ENCODE results near the gene TSR3. TPM values are rescaled to one million over a fixed set of nuclear protein-coding genes. Genes with fewer than 3 reads are reported as not detected.

The TSR3 gene
- total and polyA plus RNA-seq, 2 donors from 2014 or later: 44.8 to 95.4 TPM

DNA sequence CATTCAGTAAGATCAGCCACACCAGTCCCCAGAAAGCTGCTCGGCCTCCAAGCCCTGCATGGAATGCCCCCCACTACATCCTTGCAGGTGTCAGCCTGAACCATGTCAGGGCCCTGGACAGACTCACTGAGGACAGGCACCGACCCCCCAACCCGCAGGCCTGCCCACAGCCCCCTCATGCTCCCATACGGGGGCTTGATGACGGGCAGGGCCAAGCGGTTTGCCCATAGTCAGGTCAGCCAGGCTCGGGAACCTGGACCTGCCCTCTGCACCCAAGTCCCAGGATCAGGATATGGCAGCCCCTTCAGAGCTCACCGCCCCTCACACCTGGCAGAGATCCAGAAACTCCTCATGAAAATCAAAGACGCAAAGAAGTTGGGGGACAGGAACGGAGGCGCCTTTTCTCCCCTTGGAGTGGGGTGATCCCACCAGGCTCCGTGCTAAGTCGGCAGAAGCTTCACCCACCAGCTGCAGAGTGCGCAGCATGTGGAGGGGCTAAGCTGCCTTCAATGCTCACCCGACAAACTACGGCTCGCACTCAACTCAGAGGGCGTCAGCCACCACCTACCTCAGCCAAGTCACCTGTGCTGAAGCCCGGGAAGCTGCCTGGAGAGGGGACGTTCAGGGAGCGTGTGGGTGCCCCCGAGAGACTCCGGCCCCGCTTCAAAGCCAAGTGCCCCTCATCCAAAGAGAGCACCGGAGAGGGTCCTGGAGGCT, 26.6 kb upstream of the TSR3 start:
- Histone ChIP-seq H3K4me3 (ENCODE audit: low read length in 3 of 3) (no peak overlapping the region), H3K27me3 (ENCODE audit: control insufficient read depth, insufficient read depth, low read length) (no peaks in the 10 kb centered on the region), H3K4me1 (ENCODE audit: control insufficient read depth in 2 of 3, insufficient read depth in 2 of 3, low read depth in 1 of 3, low read length in 3 of 3) (peaks cover 0 to 11% (median 6%) of the 10 kb centered on the region in 3 donors), H3K9ac (ENCODE audit: low read length in 3 of 3) (peak overlapping the region in 1 of 3 donors; percentile 34), H3K27ac (ENCODE audit: low read depth in 2 of 2, low read length in 2 of 2) (peak overlapping the region in 1 of 2 donors; percentile 14), H3K36me3 (ENCODE audit: control insufficient read depth in 2 of 3, insufficient read depth in 3 of 3, low read length in 3 of 3) (peaks cover 0 to 2% (median 2%) of the 10 kb centered on the region in 3 donors), H3K9me3 (ENCODE audit: control insufficient read depth in 2 of 3, insufficient read depth in 1 of 3, low read length in 3 of 3) (no peaks in the 10 kb centered on the region)
- TF ChIP-seq, protein P1, sequence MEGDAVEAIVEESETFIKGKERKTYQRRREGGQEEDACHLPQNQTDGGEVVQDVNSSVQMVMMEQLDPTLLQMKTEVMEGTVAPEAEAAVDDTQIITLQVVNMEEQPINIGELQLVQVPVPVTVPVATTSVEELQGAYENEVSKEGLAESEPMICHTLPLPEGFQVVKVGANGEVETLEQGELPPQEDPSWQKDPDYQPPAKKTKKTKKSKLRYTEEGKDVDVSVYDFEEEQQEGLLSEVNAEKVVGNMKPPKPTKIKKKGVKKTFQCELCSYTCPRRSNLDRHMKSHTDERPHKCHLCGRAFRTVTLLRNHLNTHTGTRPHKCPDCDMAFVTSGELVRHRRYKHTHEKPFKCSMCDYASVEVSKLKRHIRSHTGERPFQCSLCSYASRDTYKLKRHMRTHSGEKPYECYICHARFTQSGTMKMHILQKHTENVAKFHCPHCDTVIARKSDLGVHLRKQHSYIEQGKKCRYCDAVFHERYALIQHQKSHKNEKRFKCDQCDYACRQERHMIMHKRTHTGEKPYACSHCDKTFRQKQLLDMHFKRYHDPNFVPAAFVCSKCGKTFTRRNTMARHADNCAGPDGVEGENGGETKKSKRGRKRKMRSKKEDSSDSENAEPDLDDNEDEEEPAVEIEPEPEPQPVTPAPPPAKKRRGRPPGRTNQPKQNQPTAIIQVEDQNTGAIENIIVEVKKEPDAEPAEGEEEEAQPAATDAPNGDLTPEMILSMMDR (IDR thresholded peaks at IDR 0.05; ENCODE audit: borderline replicate concordance, extremely low read depth, insufficient read depth): no peak
- intact Hi-C loops (cut with DNase I): no loop called here
- FAIRE-seq: no peak
- no peak for DNase-seq

DNA sequence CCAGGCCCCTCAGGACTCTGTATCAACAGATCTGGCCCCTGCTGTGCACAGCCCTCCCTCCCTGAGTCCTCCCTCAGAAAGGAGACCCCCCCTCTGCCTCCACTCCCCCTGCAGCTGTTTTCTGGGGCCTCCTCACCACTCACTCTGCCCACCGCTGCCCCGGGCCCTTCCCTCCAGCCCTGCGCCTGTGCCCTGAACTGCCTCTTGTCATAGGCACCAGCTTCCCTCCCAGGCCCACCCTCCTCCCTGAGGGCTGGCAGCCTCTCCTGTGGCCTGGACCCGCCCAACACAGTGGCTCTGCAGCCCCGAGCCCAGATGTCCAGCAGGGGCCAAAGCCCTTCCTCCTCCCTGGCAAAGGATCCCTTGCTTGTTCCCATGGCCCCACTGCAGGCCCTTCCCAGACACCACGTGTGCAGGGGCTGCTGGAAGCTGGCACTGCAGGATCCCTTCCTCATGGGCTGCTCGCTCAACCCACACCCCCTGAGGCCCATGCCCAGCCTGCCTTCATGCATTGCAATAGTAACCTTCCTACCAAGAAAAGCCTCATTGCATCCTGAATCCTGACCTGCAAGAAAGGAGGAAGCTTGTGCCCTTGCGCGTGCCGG, 25.8 kb upstream of the TSR3 start:
- H3K36me3 ChIP-seq (ENCODE audit: control insufficient read depth in 2 of 3, insufficient read depth in 3 of 3, low read length in 3 of 3): peaks cover 0 to 2% (median 2%) of the 10 kb centered on the region in 3 donors
- no peak overlapping the region for H3K27ac ChIP-seq (ENCODE audit: low read depth in 2 of 2, low read length in 2 of 2)
- H3K9ac ChIP-seq (ENCODE audit: low read length in 3 of 3): no peak overlapping the region
- no peak overlapping the region for H3K4me3 ChIP-seq (ENCODE audit: low read length in 3 of 3)
- H3K27me3 ChIP-seq (ENCODE audit: control insufficient read depth, insufficient read depth, low read length): no peaks in the 10 kb centered on the region
- no peaks in the 10 kb centered on the region for H3K9me3 ChIP-seq (ENCODE audit: control insufficient read depth in 2 of 3, insufficient read depth in 1 of 3, low read length in 3 of 3)
- intact Hi-C loops (cut with DNase I): no loop called here
- TF ChIP-seq, protein P1 (IDR thresholded peaks at IDR 0.05; ENCODE audit: borderline replicate concordance, extremely low read depth, insufficient read depth): no peak
- peaks cover 0 to 11% (median 6%) of the 10 kb centered on the region in 3 donors for H3K4me1 ChIP-seq (ENCODE audit: control insufficient read depth in 2 of 3, insufficient read depth in 2 of 3, low read depth in 1 of 3, low read length in 3 of 3)
- no peak for DNase-seq
- no peak for FAIRE-seq

DNA sequence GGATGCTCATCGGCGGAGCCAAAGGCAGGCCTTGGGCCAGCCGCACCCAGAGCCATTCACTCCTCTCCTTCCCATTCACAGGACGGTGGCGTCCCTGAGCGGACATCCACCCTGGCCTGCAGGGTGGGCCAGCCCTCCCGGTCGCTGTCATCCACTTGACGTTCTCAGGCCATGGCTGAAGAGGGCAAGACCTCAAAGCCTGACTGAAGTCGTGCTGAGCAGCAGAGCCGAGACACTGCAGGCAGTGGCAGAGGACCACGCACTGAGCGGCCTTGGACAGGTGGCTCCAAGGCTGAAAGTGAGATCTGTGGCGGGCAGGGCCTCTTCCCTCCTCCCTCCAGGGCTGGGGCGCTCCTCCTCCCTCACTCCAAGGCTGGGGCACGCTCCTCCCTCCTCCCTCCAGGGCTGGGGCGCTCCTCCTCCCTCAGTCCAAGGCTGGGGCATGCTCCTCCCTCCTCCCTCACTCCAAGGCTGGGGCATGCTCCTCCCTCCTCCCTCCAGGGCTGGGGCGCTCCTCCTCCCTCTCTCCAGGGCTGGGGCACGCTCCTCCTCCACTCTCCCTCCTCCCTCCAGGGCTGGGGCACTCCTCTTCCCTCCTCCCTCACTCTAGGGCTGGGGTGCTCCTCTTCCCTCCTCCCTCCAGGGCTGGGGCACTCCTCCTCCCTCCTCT, 24.2 kb upstream of the TSR3 start:
- DNase-seq (no peak), FAIRE-seq (no peak)
- no peak overlapping the region for H3K9ac ChIP-seq (ENCODE audit: low read length in 3 of 3)
- TF ChIP-seq, protein P1 (IDR thresholded peaks at IDR 0.05; ENCODE audit: borderline replicate concordance, extremely low read depth, insufficient read depth): no peak
- no peak overlapping the region for H3K27ac ChIP-seq (ENCODE audit: low read depth in 2 of 2, low read length in 2 of 2)
- no peaks in the 10 kb centered on the region for H3K9me3 ChIP-seq (ENCODE audit: control insufficient read depth in 2 of 3, insufficient read depth in 1 of 3, low read length in 3 of 3)
- H3K36me3 ChIP-seq (ENCODE audit: control insufficient read depth in 2 of 3, insufficient read depth in 3 of 3, low read length in 3 of 3): peaks cover 0 to under 1% (median 0%) of the 10 kb centered on the region in 3 donors
- no peaks in the 10 kb centered on the region for H3K27me3 ChIP-seq (ENCODE audit: control insufficient read depth, insufficient read depth, low read length)
- intact Hi-C loops (cut with DNase I): no loop called here
- no peak overlapping the region for H3K4me3 ChIP-seq (ENCODE audit: low read length in 3 of 3)
- peaks cover 0 to 11% (median 6%) of the 10 kb centered on the region in 3 donors for H3K4me1 ChIP-seq (ENCODE audit: control insufficient read depth in 2 of 3, insufficient read depth in 2 of 3, low read depth in 1 of 3, low read length in 3 of 3)

Measured in kidney (tissue), 14 donors.